IMR-90 (cell line): ENCODE results near the gene PCNP.

ENCODE experiments used
- POLR2A ChIP-seq: IDR thresholded peaks from 2 replicates; pipeline ENCODE4 v1.6.1; 2012; ENCODE audit warnings: mild to moderate bottlenecking, low read depth, low read length
- RAD21 ChIP-seq: IDR thresholded peaks from 2 replicates; pipeline ENCODE4 v1.6.1; 2012; ENCODE audit warnings: low read length, improper control_type of control experiment
- SMC3 ChIP-seq: fragments of 150-350 bp; IDR thresholded peaks from 2 replicates; pipeline ENCODE4 v1.6.1; 2016; ENCODE audit warnings: low read depth, mild to moderate bottlenecking, antibody characterized with exemption, low read length, moderate library complexity
- TF ChIP-seq, protein P1 (sequence below): conservative IDR thresholded peaks from 2 replicates; pipeline ENCODE4 v1.5.1; 2012; ENCODE audit warnings: mild to moderate bottlenecking, low read depth, low read length, improper control_type of control experiment
- TF ChIP-seq, protein P2 (sequence below): fragments of 150-350 bp; IDR thresholded peaks from 2 replicates; pipeline ENCODE4 v1.6.1; 2016; ENCODE audit warnings: low read depth, mild to moderate bottlenecking, low read length, moderate library complexity, borderline replicate concordance

DNA sequence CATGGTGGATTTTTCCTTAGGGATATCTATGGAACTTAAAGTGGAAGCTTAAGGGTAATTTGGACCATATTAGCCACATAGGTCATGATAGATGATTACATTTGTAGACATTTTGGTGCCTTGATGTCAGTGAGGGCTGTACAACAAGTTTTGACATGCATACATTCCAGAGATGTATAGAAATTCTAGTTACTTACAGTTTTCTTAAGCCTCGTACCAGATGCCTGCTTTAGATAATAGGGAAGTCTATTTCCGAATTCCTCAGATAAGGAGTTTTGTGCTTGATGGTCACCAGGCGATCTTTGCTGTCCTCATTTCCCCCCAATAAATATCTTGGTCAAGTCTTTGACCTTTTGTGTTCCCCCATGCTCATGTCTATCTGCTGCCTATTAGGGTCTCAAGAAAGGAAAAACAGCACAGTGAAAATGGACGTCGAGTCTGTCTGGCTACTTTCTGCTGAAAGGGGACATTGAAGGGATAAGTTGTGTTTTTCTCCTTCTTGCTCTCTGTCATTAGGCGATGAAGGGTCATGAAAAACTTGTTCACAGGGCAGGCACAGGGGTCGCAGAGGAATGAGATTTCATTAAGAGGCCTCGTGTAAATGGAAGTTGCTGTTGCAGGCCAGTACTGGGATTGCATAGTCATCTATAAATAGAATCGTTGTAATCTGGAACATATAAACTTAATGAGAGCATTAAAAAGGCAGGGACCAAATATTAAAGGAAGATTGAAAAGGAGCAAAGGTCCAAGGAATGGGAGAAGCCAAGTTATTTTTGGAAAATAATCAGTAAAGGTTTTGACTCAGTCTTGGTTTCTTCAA, 41.0 kb upstream of the PCNP start:
- TF ChIP-seq POLR2A (no peak), RAD21 (no peak), SMC3 (no peak)
- TF ChIP-seq, protein P1, sequence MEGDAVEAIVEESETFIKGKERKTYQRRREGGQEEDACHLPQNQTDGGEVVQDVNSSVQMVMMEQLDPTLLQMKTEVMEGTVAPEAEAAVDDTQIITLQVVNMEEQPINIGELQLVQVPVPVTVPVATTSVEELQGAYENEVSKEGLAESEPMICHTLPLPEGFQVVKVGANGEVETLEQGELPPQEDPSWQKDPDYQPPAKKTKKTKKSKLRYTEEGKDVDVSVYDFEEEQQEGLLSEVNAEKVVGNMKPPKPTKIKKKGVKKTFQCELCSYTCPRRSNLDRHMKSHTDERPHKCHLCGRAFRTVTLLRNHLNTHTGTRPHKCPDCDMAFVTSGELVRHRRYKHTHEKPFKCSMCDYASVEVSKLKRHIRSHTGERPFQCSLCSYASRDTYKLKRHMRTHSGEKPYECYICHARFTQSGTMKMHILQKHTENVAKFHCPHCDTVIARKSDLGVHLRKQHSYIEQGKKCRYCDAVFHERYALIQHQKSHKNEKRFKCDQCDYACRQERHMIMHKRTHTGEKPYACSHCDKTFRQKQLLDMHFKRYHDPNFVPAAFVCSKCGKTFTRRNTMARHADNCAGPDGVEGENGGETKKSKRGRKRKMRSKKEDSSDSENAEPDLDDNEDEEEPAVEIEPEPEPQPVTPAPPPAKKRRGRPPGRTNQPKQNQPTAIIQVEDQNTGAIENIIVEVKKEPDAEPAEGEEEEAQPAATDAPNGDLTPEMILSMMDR, result no peak
- TF ChIP-seq, protein P2, sequence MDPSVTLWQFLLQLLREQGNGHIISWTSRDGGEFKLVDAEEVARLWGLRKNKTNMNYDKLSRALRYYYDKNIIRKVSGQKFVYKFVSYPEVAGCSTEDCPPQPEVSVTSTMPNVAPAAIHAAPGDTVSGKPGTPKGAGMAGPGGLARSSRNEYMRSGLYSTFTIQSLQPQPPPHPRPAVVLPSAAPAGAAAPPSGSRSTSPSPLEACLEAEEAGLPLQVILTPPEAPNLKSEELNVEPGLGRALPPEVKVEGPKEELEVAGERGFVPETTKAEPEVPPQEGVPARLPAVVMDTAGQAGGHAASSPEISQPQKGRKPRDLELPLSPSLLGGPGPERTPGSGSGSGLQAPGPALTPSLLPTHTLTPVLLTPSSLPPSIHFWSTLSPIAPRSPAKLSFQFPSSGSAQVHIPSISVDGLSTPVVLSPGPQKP, result no peak
